ENCODE results near the gene TMEM50A. TPM values are rescaled to one million over a fixed set of nuclear protein-coding genes. Genes with fewer than 3 reads are reported as not detected.
A peak's percentile ranks its signal among the peaks of the same experiment; 100 is the strongest.
"Not testable (repeated sequence)": the region's sequence is repeated elsewhere in the genome, so short reads cannot be mapped to it uniquely, and the experiment has no call there.

Gene TMEM50A
- 10 to 100 TPM; 30.0 to 59.0 (median 33.0) TPM for total RNA-seq
- 10 to 100 TPM; 28.3 to 40.8 TPM for polyA plus RNA-seq

DNA sequence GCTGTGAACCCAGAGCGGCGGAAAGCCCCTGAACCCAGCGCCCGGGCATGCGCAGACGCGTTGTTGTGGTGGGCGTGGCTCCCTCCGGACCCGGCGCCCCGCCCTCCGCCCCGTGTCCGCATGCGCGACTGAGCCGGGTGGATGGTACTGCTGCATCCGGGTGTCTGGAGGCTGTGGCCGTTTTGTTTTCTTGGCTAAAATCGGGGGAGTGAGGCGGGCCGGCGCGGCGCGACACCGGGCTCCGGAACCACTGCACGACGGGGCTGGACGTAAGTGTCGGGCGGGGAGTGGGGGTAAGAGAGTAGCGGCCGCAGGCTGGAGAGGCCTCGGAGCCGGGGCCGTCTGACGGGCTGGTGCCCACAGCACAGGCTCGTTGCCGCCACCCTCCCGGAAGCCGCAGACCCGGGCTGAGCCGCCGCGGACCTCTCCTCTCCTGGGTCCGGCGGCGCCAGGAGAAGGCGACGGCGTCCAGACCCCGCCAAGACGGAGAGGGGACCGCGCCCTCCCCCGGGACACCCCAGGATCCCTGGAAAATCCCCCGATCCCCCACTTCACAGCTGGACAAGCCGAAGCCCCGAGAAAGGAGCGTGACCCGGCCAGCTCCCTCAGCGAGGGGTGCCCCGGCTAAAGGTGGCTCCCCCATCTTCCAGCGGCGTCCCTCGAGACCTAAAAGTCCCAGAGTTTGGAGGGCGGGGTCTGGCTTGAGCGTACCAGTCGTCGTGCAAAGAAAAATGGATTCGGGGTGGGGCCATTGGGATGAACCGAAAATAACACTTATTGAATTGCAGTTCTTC, at the start of gene TMEM50A:
Gene TMEM50A (plus strand): TSS at position 147 of the 794 bp plus-strand sequence. CDS start 2,153 bp downstream, outside the sequence.
- no peaks in the 10 kb centered on the region for H3K27me3 ChIP-seq
- intact Hi-C loops (cut with DNase I): no loop called here
- H3K9me3 ChIP-seq: no peaks in the 10 kb centered on the region
- TF ChIP-seq, protein P1, sequence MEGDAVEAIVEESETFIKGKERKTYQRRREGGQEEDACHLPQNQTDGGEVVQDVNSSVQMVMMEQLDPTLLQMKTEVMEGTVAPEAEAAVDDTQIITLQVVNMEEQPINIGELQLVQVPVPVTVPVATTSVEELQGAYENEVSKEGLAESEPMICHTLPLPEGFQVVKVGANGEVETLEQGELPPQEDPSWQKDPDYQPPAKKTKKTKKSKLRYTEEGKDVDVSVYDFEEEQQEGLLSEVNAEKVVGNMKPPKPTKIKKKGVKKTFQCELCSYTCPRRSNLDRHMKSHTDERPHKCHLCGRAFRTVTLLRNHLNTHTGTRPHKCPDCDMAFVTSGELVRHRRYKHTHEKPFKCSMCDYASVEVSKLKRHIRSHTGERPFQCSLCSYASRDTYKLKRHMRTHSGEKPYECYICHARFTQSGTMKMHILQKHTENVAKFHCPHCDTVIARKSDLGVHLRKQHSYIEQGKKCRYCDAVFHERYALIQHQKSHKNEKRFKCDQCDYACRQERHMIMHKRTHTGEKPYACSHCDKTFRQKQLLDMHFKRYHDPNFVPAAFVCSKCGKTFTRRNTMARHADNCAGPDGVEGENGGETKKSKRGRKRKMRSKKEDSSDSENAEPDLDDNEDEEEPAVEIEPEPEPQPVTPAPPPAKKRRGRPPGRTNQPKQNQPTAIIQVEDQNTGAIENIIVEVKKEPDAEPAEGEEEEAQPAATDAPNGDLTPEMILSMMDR (IDR thresholded peaks at IDR 0.05): no peak
- H3K36me3 ChIP-seq: peaks cover 0 to 3% (median 0%) of the 10 kb centered on the region in 3 donors
- peaks cover 6 to 28% (median 24%) of the 10 kb centered on the region in 3 donors for H3K4me1 ChIP-seq
- 0% methylated on average over 57 to 70 of the region's 75 CpGs for WGBS, 2 donors
- H3K4me3 ChIP-seq: peak within 1 kb of the TSS; percentile 62 to 85 (median 76)
- ATAC-seq (peak; percentile 90 to 98 (median 94)), DNase-seq (peak; percentile 85 to 95 (median 90)), FAIRE-seq (peak; percentile 83)
- H3K27ac ChIP-seq: peak within 1 kb of the TSS; percentile 85 to 95 (median 88)

GRCh38 chr1:25288573-25289101, 49.5 kb upstream of the TMEM50A start:
- H3K36me3 ChIP-seq; FAIRE-seq; H3K9me3 ChIP-seq; DNase-seq; H3K27me3 ChIP-seq; H3K4me3 ChIP-seq; ATAC-seq; H3K27ac ChIP-seq; intact Hi-C loops (cut with DNase I); H3K4me1 ChIP-seq: not testable (repeated sequence)
- 48 to 72% methylated on average over 2 of the region's 8 CpGs for WGBS, 2 donors

DNA sequence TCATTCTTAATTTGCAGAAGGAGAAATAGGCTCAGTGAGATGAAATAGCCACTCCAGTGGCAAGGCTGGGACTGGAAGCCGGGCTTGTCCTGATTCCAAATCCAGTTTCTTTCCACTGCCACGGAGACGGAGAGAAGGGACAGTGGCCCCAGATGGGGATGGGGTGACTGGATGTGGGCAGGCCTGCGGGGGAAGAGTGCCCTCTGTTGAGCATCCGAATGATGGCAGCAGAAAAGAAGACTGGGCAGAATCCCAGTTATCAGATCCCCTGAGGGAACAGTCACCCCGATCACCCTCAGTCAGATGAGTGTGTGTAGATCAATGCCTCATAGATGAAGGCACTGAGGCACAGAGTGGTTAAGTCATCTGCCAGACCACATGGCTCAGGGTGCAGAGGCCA, 48.1 kb upstream of the TMEM50A start:
- FAIRE-seq: not testable (repeated sequence)
- peak in 3 of 4 donors; percentile 63 to 87 (median 82) for ATAC-seq
- WGBS, 2 donors: 4 to 6% methylated on average over 5 of the region's 6 CpGs

DNA sequence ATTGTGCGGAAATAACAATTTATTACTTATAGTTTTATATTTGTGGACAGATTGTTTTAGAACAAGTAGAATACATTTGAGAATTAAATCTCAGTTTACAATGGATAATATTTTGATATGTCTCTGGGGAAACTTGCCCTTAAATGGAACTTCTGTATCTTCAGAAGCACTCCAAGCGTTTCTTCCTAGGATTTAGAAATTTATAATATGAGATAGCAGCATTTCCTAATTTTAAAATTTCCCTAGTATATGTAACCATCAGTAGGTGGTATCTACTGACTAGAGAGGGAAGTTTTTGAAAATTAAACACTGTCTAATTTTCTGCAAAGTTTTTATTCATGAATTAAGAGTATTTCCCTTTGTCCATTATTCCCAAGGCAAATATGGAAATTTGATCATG, 44.7 kb upstream of the TMEM50A start:
- H3K27me3 ChIP-seq; H3K4me1 ChIP-seq; H3K27ac ChIP-seq; H3K9me3 ChIP-seq; H3K36me3 ChIP-seq; intact Hi-C loops (cut with DNase I); H3K4me3 ChIP-seq; DNase-seq; ATAC-seq: not testable (repeated sequence)
- 71 to 83% methylated on average over 2 of the region's 2 CpGs for WGBS, 2 donors
- peak; percentile 45 for FAIRE-seq

More for the DNA sequence above, 48.1 kb upstream of the TMEM50A start:
- H3K4me3 ChIP-seq; H3K9me3 ChIP-seq; H3K27ac ChIP-seq; DNase-seq; H3K27me3 ChIP-seq; H3K4me1 ChIP-seq; H3K36me3 ChIP-seq; intact Hi-C loops (cut with DNase I): not testable (repeated sequence)

DNA sequence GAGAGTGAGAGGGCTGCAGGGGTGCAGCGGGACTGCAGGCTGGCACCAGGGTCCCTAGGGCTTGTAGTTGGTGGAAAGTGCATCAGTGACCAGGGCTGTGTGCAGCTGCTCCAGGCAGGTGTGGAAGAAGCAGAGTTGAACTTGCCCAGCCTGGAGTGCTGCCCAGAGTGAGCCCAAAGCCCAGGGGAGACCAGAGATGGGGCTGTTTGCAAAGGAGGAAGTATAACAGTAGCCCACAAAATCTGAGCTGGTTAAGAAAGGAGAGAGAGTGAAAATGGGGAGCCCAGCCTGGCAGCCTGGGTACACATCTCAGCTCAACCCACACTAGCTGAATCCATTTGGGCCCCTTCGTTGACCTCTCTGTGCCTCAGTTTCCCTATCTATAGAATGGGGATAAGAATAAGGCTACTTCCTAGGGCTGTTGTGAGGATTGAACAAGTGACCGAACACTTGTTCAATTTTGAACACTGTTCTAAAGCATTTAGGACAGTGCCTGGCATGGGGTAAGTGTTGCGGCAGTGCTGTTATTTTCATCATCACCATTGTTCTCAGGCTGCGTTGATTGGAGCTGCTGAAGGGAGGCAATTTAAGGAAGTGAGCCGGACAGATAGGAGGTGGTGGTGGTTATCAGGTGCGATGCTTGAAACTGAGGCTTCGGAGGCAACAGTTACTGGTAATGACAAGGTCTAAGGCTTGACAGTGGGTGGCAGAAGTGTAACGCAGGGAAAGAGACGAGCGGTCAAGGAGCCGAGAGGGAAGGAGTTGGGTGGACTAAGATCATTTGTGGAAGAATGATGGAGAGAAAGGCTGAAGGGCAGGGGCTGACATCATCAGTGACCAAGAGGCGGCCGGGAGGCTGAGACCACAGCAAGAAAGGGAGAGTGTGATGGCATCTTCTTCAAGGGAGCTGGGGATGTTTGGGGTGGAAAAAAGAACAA, 43.0 kb upstream of the TMEM50A start:
- FAIRE-seq; H3K4me3 ChIP-seq; H3K27ac ChIP-seq; H3K36me3 ChIP-seq; H3K27me3 ChIP-seq; H3K4me1 ChIP-seq; intact Hi-C loops (cut with DNase I); H3K9me3 ChIP-seq; ATAC-seq; DNase-seq: not testable (repeated sequence)
- WGBS, 2 donors: 70 to 84% methylated on average over 5 of the region's 14 CpGs

DNA sequence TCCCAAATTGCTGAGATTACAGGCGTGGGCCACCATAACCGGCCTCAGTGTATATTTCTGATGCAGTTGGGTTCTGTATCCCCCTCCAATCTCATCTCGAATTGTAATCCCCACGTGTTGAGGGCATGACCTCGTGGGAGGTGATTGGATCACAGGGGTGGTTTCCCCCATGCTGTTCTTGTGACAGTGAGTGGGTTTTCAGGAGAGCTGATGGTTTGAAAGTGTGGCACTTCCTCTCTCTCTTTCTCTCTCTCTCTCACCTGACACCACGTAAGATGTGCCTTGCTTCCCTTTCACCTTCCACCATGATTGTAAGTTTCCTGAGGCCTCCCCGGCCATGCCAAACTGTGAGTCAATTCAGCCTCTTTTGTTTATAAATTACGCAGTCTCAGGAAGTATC, 41.6 kb upstream of the TMEM50A start:
- 53 to 82% methylated on average over 6 of the region's 8 CpGs for WGBS, 2 donors
- H3K27ac ChIP-seq; FAIRE-seq; H3K9me3 ChIP-seq; H3K4me1 ChIP-seq; DNase-seq; H3K27me3 ChIP-seq; H3K4me3 ChIP-seq; H3K36me3 ChIP-seq; ATAC-seq; intact Hi-C loops (cut with DNase I): not testable (repeated sequence)

DNA sequence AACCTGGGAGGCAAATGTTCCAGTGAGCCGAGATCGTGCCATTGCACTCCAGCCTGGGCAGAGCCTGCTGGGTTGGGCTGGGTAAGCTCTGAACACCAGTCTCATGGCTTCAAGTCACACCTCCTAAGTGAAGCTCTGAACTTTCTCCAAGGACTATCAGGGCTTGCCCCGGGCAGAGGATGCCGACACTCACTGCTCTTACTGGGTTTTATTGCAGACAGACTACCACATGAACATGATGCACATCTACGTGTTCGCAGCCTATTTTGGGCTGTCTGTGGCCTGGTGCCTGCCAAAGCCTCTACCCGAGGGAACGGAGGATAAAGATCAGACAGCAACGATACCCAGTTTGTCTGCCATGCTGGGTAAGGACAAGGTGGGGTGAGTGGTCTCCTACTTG, 37.4 kb upstream of the TMEM50A start:
- H3K27me3 ChIP-seq; FAIRE-seq; H3K9me3 ChIP-seq; intact Hi-C loops (cut with DNase I); ATAC-seq; DNase-seq; H3K4me3 ChIP-seq; H3K27ac ChIP-seq; H3K36me3 ChIP-seq; H3K4me1 ChIP-seq: not testable (repeated sequence)
- WGBS, 2 donors: 85 to 90% methylated on average over 8 to 9 of the region's 9 CpGs

DNA sequence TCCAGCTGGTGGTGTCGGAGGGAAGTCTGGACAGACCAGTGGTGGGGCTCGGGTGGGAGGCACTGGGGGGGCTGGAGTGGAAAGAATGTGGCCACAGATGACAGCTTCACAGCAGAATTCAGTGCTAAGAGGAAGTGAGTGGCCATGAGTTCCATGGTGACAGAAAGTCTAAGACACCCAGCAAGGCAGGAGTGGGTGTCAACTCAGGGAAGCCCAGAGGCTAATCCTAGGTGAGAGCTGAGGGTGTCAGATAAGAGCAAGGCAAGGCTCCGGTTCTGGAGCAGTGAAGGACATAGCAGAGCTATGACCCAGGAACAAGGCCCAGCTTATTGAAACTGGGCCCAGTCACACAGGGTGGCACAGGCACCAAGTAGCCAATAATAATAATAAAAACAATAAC, 35.8 kb upstream of the TMEM50A start:
- H3K27ac ChIP-seq; intact Hi-C loops (cut with DNase I); FAIRE-seq; DNase-seq; H3K9me3 ChIP-seq; H3K4me3 ChIP-seq; H3K36me3 ChIP-seq; ATAC-seq; H3K27me3 ChIP-seq; H3K4me1 ChIP-seq: not testable (repeated sequence)
- WGBS, 2 donors: 80 to 87% methylated on average over 2 to 3 of the region's 3 CpGs

DNA sequence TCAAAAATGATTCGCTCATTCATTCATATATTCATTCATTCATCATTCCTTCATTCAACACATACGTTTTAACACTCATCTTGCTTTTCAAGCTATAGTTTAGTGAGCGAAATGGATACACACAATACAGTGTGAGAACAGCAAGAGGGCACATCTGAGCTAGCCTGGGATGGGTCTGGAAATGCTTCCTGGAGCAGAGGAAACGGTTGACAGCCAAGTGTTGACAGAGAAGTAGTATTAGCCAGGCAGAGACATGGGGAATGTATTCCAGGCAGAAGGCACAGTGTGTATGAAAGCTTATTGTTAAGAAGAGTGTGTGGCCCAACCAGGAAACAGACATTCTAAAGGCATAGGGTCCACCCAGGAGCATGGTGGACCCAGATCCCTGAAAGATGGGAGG, 33.2 kb upstream of the TMEM50A start:
- ATAC-seq; intact Hi-C loops (cut with DNase I); FAIRE-seq; DNase-seq; H3K27me3 ChIP-seq; H3K4me3 ChIP-seq; H3K36me3 ChIP-seq; H3K9me3 ChIP-seq; H3K27ac ChIP-seq; H3K4me1 ChIP-seq: not testable (repeated sequence)
- 81 to 88% methylated on average over 4 of the region's 4 CpGs for WGBS, 2 donors

DNA sequence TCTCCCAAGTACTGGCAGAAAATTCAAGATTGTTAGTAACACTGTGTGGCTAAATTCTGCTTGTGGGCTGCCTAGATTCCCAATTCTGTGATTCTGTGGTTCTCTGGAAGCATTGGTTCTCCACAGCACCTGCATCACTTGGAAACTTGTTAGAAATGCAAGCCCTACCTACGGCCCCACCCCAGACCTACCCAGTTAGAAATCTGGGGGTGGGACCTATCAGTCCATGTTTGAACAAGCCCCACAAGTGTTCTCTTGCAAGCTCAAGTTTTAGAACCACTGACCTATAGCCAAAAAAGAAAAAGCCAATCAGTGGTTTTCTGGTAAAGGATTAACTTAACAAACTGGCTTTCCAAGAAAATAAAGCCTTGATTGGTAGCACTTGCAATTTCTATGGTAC, 30.0 kb upstream of the TMEM50A start:
- H3K27ac ChIP-seq; H3K27me3 ChIP-seq; FAIRE-seq; ATAC-seq; H3K4me3 ChIP-seq; H3K36me3 ChIP-seq; H3K9me3 ChIP-seq; H3K4me1 ChIP-seq; intact Hi-C loops (cut with DNase I); DNase-seq: not testable (repeated sequence)
- no CpG with 5 or more reads among the region's 1 CpG for WGBS, 2 donors
